ENCODE measurements around the gene SLC2A11. TPM values are rescaled to one million over a fixed set of nuclear protein-coding genes. Genes with fewer than 3 reads are reported as not detected.

SLC2A11 gene
- total RNA-seq, 1 experiment from 2014 or later, result 18.9 TPM

DNA sequence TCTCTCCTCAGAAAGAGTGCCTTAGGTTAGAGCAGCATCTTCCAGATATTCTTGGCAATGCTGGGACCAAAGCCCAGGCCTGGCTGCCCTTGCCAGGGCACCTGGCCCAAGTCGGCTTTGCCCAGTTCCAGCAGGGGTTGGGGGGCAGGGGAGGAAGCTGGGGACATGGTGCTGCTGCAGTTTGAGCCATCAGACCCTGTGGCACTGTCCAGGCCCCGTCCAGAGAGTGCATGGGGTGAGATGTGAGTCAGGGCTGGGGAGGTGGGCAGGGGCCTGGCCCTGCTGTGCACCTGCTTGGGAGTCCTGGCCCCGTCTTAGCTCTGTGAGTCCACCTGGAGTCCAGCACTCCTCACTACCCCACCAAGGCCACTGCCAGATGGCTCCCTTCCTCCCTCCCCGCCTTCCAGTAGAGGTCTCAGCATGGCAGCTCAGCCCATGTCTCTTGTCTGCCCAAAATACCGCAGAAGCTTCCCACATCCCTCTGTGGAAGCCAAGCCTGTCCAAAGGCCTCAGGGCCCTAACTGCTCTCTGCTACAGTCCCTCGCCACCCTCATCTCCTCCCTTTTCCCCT lies 35.5 kb upstream of the SLC2A11 start:
- CTCF ChIA-PET, result interaction anchor here (0.6 kb wide), 1 partner anchor 241 kb away, joined by 3 read pairs; no protein-coding TSS in a partner anchor
- Mint-ChIP-seq H3K4me1 (ENCODE audit: low read depth, unreplicated experiment) (no peaks in the 10 kb centered on the region), H3K27me3 (ENCODE audit: unreplicated experiment) (no peaks in the 10 kb centered on the region), H3K27ac (ENCODE audit: unreplicated experiment) (no peak overlapping the region), H3K9me3 (ENCODE audit: low read depth, unreplicated experiment) (no peaks in the 10 kb centered on the region), H3K36me3 (ENCODE audit: insufficient read depth, unreplicated experiment) (peaks cover 32% of the 10 kb centered on the region), H3K4me3 (ENCODE audit: low read depth, unreplicated experiment) (no peak overlapping the region)
- DNase-seq, result no peak
- no TSS peak for BruUV-seq (replicated peaks)
- TF ChIP-seq, protein P1, sequence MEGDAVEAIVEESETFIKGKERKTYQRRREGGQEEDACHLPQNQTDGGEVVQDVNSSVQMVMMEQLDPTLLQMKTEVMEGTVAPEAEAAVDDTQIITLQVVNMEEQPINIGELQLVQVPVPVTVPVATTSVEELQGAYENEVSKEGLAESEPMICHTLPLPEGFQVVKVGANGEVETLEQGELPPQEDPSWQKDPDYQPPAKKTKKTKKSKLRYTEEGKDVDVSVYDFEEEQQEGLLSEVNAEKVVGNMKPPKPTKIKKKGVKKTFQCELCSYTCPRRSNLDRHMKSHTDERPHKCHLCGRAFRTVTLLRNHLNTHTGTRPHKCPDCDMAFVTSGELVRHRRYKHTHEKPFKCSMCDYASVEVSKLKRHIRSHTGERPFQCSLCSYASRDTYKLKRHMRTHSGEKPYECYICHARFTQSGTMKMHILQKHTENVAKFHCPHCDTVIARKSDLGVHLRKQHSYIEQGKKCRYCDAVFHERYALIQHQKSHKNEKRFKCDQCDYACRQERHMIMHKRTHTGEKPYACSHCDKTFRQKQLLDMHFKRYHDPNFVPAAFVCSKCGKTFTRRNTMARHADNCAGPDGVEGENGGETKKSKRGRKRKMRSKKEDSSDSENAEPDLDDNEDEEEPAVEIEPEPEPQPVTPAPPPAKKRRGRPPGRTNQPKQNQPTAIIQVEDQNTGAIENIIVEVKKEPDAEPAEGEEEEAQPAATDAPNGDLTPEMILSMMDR (IDR thresholded peaks at IDR 0.05; ENCODE audit: unreplicated experiment), result no peak
- intact Hi-C loops (cut with micrococcal nuclease; ENCODE audit: unreplicated experiment), result no loop called here

DNA sequence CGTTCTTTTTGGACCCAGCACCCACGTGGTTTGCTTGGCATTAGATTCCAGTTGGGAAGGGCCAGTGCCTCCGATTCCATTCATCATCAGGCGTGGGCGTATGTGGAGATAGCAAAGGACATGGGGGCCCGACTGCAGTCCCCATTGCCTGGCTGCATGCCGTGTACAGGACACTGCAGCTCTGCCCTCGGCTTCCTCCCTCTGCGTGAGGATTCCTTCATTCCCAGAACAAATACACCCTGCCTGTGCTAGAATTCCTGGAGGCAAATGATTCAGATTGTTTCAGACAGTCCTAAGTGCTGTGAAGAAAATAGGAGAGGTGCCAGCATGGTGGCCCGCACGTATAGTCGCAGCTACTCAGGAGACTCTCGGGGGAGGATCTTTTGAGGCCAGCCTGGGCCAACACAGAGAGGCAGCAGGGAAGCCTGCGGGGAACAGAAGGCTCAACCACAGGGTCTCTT lies 34.3 kb upstream of the SLC2A11 start:
- H3K9me3 Mint-ChIP-seq (ENCODE audit: low read depth, unreplicated experiment), result no peaks in the 10 kb centered on the region
- H3K27ac Mint-ChIP-seq (ENCODE audit: unreplicated experiment), result no peak overlapping the region
- intact Hi-C loops (cut with micrococcal nuclease; ENCODE audit: unreplicated experiment), result no loop called here
- H3K27me3 Mint-ChIP-seq (ENCODE audit: unreplicated experiment), result no peaks in the 10 kb centered on the region
- H3K4me3 Mint-ChIP-seq (ENCODE audit: low read depth, unreplicated experiment), result no peak overlapping the region
- CTCF ChIA-PET, result no interaction called here
- H3K36me3 Mint-ChIP-seq (ENCODE audit: insufficient read depth, unreplicated experiment), result peaks cover 31% of the 10 kb centered on the region
- no peaks in the 10 kb centered on the region for H3K4me1 Mint-ChIP-seq (ENCODE audit: low read depth, unreplicated experiment)
- TF ChIP-seq, protein P1 (IDR thresholded peaks at IDR 0.05; ENCODE audit: unreplicated experiment), result no peak
- no peak for DNase-seq
- no TSS peak for BruUV-seq (replicated peaks)

DNA sequence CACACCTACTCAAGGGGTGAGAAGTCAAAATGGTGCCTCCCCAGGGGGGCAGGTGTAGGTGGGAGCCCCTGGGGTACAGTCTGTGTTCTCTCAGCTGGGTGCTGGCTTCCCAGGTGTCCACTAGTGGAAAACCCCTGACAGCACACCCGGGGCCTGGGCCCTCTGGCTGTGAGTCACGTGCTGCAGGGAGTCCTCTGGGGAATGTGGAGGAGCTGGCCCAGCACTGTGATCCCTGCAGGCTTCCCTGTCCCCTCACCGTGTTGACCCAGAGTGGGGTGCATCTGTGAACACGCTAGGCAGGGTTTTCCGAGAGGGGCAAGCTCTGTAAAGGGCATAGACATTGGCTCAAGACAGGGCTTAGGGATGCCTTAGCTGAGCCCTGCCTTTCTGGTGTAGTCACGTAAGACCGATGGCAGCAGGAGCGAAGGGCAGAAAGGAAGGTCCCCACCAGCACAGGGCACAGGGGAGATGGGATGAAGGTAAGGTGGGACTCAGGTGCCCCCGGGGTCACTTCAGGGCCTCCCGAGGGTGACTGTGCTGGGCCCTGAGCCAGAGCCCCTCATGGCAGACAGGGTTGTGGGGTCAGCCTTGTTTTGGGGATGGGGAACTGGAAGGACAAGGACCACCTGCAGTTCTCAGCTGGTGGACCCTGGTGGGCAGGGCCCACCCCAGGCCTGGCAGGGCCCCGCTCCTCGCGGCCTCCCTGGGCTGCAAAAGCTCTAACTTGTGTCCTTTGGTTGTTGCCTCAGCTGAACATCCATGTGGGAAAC lies 33.0 kb upstream of the SLC2A11 start:
- Mint-ChIP-seq H3K4me3 (ENCODE audit: low read depth, unreplicated experiment) (no peak overlapping the region), H3K36me3 (ENCODE audit: insufficient read depth, unreplicated experiment) (peaks cover 26% of the 10 kb centered on the region), H3K27ac (ENCODE audit: unreplicated experiment) (no peak overlapping the region), H3K9me3 (ENCODE audit: low read depth, unreplicated experiment) (no peaks in the 10 kb centered on the region), H3K27me3 (ENCODE audit: unreplicated experiment) (no peaks in the 10 kb centered on the region), H3K4me1 (ENCODE audit: low read depth, unreplicated experiment) (no peaks in the 10 kb centered on the region)
- CTCF ChIA-PET, result no interaction called here
- intact Hi-C loops (cut with micrococcal nuclease; ENCODE audit: unreplicated experiment), result no loop called here
- TF ChIP-seq, protein P1 (IDR thresholded peaks at IDR 0.05; ENCODE audit: unreplicated experiment), result no peak
- DNase-seq, result no peak
- BruUV-seq (replicated peaks), result no TSS peak

DNA sequence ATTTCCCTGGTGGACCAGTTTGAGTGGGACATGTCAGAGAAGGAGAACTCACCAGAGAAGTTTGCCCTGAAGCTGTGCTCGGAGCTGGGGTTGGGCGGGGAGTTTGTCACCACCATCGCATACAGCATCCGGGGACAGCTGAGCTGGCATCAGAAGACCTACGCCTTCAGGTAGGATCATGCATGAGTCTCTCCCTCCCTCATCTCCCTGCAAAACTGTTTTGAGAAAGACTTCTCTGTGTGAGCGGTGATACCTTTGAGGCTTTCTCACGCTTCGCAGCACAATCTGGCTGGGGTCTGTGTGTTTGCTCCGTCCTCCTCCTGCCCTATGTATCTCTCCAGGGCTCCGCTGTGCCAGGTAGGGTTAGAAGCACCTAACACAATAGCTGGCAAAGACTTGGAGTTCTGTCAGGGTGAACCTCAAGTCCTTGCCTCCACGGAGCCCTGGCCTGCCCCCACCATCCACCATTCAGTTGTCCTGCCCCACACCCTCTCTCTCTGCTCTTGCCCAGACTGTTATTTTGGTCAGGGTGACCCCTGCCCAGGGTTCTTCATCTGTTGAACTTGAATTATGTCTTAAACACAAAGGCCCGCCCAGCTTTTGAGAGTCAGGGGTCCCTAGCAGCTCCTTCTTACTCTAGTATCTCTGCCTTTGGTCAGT lies 32.3 kb upstream of the SLC2A11 start:
- TF ChIP-seq, protein P1 (IDR thresholded peaks at IDR 0.05; ENCODE audit: unreplicated experiment), result no peak
- Mint-ChIP-seq H3K36me3 (ENCODE audit: insufficient read depth, unreplicated experiment) (peaks cover 23% of the 10 kb centered on the region), H3K4me1 (ENCODE audit: low read depth, unreplicated experiment) (no peaks in the 10 kb centered on the region), H3K9me3 (ENCODE audit: low read depth, unreplicated experiment) (no peaks in the 10 kb centered on the region), H3K27ac (ENCODE audit: unreplicated experiment) (no peak overlapping the region), H3K27me3 (ENCODE audit: unreplicated experiment) (no peaks in the 10 kb centered on the region), H3K4me3 (ENCODE audit: low read depth, unreplicated experiment) (no peak overlapping the region)
- DNase-seq, result no peak
- BruUV-seq (replicated peaks), result no TSS peak
- CTCF ChIA-PET, result interaction anchor here (1.2 kb wide), 1 partner anchor 24 kb away, joined by 6 read pairs; no protein-coding TSS in a partner anchor
- intact Hi-C loops (cut with micrococcal nuclease; ENCODE audit: unreplicated experiment), result no loop called here

Data from Calu3 (cell line).